Epidermal melanocyte (primary cell): ENCODE measurements around the gene ELAVL1.
"Not testable (repeated sequence)": the region's sequence is repeated elsewhere in the genome, so short reads cannot be mapped to it uniquely, and the experiment has no call there.

ENCODE experiments used
- DNase-seq: peaks from one replicate; pipeline ENCODE4 v3.0.0; 2011; ENCODE audit warnings: low spot score; ENCODE audit not compliant: insufficient read length

The ELAVL1 gene

DNA sequence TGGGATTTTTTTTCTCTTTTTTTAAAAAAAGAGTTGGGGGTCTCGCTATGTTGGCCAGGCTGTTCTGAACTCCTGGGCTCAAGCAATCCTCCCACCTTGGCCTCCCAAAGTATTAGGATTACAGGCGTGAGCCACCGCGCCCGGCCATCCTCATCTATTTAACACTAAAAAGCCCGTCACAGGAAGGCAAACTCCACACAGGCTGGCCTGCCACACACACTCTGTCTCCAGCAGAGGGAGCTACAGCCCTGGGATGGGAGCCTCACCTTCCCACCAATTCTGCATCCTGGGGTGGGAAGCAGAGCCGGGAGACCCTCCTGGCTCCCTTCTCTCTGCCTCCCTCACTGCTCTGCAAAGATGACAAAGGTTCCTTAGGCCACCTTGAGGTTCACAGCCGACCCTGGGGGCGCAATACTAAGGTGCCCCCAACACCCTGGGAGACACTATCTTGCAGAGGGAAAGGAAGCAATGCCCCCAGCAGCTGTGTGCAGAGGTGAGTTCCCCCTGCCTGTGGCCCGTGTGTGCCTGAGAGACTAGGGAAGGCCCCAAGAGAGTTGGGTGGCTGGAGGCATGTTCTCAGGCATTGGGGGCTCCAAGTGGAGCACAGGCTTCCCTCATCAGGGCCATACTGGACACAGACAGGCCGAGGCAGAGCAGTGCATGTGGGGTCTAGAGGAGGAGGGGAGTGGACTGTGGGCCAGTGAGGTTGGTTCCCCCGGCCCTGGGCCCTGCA, 34.6 kb downstream of the ELAVL1 start:
- no peak for DNase-seq

DNA sequence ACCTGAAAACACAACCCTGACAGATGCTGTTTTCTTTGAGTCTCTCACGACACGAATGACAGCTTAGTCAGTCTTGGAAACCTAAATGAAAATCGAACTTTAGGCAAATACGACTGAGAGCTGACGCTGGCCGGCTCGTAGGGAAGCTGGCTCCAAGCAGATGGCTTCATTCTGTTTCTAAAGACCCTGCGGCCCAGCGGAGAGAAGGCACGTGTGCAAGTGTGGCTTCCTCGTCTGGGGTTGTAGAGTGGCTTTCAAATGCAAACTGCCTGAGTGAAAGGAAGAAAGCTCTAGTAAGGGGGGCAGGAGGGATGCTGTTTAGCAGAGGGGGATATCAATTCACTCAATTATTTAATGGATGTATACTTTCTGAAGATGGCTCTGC, 35.9 kb downstream of the ELAVL1 start:
- no peak for DNase-seq

DNA sequence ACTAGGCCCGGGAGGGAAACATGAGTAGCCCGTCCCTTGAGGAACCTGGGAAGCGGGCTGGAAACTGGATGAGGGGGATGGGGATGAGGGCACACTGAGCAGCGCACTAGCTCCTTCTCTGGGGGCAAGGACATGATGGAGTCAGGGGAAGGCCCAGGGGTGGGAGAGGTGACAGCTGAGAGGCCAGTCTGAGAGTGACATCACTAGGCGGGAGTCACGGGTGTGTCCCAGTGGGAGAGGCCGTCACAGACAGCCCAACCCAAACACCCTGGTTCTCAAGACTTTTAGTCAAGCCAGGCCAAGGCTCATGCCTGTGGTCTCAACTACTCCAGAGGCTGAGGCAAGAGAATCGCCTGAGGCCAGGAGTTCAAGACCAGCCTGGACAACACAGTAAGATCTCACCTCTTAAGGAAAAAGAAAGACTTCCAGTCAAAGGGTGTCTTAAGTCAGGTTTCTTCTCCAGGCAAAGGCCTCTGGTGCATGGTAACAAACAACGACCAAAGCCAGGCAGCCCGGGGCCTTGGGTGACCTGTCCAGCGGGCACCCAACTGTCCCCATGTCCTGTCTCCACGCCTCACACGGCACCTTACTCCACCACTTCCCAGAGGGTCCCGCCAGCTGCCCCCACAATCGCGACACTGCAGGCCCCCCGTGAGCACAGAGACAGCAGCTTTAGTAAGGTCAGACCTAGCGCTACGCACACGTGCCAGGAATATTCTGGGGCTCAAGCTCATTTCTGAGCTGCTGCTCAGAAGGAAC, 36.5 kb downstream of the ELAVL1 start:
- DNase-seq = no peak

DNA sequence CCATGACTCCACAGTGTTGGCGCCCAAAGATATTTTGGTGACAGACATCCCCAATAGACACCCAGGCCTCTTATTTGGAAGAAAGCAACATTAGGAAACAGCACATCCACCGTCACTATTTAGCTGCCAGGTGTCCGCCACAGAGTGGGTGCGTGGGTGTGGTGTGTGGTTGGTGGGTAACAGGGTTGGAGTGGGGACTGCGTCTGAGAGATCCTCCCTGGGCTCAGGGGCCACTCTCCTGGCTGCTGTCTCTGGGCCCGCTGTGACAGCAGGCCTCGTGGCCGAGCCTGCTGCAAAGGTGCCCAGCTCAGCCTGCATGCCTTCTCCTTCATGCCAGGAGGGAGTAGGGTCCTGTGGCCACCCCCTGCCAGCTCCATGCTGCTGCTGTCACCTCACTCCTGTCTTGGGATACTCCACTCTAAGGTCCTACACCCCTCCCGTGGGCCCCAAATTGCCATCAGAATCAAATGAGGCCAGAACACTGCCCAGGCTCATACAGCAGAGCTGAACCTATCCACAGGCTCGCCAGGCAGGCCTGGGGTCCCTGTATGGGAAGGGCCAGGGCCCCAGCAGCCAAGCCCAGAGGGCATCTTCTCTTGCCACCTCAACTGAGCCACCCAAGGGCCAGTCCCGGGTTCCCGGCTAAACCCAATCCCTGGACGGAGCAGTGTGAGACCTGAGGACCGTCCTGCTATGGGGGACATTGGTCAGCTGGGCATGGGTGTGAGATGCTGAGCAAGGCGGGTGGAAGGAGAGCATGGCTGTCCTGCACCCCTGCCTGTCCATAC, 37.2 kb downstream of the ELAVL1 start:
- no peak for DNase-seq

DNA sequence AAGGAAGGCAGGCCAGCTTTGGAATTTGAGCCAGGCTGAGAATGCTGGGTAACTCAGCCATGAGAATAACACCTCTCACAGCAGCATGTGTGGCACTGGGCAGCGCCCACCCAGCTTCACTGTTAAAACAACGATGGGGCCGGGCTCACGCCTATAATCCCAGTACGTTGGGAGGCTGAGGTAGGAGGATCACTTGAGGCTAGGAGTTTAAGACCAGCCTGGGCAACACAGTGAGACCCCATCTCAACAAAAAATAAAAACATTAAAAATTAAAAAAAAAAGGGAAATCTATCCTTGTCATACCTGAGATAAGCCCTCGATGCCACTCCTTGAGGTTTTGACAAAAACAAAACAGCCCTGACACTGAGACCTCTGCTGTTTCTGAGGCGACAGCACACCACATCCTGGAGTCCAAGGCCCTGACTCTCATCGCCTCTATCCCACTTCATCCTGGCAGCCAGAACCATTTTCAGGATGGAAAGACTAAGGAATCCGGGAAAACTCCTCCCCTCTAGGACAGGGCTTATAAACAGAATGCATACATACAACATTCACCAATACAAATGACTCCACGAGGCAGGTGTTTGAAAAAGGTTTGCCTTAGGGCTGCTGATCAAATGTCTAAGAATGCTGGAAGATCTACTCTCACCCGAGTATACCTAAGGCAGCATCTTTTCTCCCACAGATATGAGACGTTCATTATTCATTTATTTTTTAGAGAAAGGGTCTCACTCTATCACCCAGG, 39.3 kb downstream of the ELAVL1 start:
- no peak for DNase-seq

DNA sequence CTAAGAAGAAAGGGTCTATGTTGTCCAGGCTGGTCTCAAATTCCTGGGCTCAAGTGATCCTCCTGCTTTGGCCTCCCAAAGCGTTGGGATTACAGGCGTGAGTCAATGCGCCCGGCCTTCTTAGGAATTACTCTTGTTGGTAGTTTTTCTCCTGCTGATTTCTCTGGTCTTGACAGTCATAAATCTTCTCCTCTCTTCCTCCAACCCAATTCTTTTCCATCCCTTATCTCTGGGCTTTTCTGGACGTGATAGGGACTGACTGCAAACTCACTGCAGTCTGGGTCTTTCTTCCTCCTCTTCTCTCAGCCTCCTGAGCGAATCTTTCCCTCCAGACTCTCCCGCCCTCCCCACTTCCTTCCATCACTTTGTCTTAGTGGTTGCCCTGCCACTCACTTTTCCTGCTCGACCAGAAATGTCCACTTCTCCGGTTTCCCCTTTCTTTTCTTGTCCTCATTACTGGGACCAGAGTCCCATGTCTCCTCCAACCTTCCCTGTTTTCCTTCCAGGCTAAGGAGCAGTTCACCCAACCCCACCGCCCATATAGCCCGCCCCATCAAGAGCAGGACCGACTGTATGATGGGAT, 40.1 kb downstream of the ELAVL1 start:
- DNase-seq = no peak

DNA sequence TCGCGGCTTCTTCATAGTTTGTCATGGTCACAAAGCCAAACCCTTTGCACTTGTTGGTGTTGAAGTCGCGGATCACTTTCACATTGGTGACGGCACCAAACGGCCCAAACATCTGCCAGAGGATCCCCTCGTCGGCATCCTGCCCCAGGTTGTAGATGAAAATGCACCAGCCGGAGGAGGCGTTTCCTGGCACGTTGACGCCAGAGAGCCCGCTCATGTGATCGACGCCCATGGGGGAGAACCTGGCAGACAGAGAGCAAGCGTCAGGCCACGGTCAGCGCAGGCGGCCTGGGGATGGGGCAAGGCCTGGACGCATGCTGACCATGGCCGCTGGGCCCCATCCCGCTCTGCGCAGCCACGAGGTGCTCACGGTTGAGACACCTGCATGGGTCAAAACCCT, 41.9 kb downstream of the ELAVL1 start:
- DNase-seq = no peak

DNA sequence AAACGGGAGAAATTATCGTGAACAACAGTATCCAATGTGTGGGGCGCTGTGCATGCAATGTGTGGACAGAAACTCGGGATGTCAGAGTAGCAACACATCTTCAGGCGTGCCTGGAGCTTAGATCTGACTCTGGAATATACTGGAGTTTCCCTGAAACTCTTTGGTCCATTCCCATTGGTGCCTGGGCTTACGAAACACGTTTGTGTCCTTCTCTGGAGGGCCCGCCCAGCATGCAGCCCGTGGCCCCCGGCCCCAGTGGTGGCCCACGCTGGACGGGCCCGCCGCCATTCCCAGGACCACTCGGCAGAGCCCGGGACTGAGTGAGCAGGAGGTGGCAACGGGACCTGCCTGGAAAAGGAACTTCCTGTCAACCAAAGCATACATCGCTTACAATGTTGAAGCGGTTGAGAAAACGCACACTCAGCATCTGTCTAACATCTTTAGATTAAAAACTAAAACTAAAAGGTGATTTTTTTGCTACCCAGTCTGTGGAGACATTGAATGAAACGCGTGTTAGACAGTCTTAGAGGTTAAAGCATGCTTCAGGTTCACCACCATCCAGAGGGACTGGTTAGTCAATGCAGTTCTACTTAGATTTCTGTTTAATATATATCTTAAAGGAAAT, 42.7 kb downstream of the ELAVL1 start:
- DNase-seq = no peak

DNA sequence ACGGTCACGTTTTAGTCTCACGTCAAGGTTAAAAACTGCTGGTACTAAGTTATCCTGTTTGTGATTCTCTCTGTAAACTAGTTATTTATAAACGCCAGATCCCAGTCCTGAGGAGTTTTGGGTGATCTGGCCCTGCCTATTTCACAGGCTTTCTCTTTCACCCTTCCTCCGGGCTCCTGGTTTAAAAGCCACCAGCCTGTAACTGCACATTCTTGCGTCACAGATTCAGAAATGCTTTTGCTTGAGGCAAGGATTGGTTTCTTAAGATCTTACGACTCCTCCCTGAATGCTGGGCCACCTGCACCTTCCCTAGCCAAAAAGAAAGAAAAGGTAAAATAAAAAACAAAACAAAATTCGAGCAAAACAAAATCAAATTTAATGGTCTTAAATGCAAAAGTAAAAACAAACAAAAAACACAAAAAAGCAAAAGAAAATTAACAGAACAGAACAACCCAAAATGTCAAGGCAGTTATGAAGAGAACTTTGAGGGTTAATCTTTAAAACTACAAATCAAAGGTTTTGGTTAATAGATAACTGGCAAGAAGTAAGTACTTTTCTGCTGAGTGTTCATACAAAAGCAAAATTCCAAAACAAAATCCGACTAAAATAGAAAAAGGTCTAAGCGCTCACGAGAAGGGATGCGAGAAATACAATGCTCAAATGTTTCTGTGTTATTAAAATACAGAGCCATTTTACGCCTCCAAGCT, 43.4 kb downstream of the ELAVL1 start:
- no peak for DNase-seq

DNA sequence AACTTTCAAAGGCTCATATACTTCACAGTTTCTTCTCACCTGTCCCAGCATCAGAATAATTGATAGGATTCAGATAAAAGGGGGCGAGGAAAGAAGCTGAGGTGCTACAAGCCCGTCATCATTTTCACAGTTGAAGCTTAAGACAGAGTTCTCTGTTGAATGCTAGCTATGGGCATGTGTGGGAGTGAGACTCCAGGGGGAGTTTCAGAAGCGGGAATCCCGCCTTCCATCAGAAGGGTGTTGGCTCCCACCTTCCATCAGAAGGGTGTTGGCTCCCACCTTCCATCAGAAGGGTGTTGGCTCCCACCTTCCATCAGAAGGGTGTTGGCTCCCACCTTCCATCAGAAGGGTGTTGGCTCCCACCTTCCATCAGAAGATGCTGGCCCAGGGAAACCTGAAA, 44.4 kb downstream of the ELAVL1 start:
- not testable (repeated sequence) for DNase-seq

DNA sequence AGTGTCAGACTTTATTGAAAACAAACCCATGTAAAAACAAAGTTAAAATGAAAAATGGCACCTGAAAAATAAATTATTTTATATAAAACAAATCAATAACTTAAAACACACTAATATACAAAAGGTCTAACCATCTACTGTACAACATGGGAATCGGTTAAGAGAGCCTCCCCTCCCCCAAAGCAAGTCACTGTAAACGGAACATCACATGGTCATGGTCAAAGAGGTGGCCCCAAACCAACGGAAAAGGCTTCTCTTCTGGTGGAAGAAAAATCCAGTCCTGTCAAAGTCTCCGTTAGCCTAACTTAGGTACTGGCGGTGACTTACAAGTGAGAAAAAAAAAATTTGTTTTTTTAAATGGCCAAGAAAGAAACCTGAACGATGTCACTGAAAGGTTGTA, 46.2 kb downstream of the ELAVL1 start:
- no peak for DNase-seq

DNA sequence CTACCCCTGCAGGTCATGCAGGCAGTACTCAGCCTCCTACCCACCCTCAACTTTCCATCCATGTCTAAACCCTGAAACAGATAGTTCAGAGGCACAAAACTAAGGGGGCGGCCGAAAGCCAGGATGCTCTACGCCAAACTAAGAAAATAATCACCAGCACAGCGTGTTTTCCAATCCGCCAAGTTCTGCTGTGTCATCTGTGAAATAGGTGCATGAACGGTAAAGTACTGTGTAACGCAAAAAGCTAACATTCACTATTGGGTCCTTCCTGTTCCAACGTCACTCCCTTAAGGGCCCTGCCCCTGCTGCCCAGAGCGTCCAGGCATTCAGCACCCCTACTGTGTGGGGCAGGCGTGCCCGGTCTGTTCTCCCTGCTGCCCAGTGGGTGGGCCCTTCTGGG, 49.7 kb downstream of the ELAVL1 start:
- DNase-seq = no peak

DNA sequence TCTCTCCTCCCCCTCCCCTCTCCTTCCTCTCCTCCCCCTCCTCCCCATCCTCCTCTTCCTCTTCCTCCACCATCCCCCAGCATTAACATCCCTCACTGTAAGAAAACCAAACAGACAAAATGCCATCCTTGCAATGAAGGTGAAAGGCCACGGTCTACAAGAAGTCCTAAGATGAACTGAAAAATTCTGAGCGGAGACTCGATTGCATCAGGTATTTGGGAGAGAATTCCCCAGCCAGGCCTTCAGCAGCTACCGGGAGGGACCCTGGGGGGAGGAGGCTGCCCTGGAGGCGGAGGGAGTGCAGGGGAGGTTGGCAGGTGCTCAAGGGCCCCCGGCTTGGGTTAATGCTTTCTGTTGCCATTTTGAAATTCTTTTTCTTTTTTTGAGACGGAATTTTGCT, 51.9 kb downstream of the ELAVL1 start:
- no peak for DNase-seq

DNA sequence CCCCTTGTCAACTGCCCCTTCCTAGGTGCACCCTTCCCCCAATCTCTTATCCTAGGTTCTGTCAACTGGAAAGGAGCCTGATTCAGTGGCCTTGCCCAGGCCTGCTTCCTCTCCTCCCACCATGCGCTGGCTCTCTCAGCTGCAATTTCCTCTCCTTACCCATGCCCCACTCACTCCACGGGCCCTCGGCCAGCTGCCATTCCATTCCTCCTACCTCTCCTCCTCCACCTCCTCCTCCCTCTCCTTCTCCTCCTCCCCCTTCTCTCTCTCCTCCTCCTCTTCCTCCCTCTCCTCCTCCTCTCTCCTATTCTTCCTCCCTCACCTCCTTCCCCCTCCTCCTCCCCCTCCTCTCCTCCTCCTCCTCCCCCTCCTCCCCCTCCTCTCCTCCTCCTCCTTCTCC, 52.4 kb downstream of the ELAVL1 start:
- no peak for DNase-seq

DNA sequence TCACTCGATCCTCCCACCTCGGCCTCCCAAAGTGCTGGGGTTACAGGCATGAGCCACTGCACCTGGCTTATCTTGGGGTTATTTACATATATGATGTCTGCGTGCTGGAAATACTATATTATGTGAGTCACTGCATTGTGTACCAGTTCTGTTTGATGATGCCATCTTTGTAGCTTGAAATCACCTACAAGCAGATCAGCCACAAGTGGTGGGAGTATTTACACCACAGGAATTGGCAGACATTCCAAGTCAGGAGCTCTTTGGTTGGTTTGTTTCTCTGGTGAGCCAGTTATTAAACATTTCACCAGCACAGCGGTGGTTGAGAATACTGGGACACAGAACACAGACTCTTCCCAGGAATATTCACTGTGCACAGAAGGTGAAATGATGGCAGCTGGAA, 57.5 kb downstream of the ELAVL1 start:
- no peak for DNase-seq

DNA sequence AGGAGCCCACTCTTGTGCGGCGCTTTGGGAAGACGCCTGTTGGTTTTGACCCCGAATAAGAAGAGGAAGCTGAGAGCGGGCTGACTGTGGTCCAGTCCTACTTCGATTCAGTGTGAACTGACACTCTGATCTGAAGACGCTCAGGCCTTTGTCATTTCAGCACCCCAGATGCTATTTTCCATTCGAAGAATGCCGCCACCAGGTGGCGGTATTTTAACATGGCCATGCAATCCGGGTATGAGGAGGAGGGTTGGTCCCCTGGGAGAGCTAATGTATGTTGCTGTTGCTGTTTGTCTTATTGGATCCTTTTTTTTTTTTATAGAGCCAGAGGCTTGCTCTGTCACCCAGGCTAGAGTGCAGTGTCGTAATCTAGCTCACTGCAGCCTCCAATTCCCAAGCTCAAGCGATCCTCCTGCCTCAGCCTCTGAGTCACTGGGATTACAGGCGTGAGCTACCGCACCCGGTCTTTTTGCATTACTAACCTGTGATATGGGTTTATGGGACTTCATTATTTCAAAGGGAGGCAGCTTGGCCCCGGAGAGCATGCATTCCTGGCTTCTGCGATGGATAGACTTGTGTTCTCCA, 61.2 kb downstream of the ELAVL1 start:
- DNase-seq = peak; percentile 72

DNA sequence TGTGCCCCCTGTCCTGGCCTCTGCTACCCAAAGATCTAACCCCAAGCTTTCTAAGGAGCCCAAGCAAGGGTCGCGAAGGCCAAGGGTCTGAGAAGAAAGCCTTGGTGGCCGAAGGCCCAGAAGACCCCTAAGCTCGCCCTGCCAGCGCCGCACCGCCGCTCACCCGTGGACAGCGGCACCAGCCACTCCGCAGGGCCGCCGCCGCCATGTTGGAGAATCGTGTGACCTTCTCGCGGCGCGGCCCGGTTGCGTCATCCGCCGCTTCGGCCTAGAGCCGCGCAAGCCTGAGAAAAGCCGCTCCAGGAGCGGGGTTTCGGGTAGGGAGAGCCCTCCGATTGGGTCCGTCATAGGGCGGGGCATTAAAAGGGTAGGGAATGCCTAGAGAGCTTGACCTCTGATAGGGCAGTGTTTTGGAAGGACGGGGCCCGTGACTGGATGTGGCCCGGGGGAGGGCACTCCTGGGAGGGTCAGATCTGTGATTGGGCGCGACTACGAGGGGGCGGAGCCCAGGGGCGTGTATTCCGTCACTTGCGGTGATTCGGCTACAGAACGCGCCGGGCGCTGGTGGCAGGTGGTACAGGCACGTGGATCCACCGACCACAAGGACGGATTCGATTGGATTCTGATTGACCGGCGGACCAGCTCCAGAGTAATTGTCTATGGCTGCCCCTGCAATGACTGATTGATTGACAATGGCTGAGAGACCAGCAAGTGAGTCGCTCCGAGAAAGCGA, 61.8 kb downstream of the ELAVL1 start, which contains the start of gene TIMM44:
Gene TIMM44 (minus strand): TSS at position 223 of the 733 bp plus-strand sequence. CDS start 15 bp downstream, at position 208.
- peak; percentile 91 for DNase-seq

DNA sequence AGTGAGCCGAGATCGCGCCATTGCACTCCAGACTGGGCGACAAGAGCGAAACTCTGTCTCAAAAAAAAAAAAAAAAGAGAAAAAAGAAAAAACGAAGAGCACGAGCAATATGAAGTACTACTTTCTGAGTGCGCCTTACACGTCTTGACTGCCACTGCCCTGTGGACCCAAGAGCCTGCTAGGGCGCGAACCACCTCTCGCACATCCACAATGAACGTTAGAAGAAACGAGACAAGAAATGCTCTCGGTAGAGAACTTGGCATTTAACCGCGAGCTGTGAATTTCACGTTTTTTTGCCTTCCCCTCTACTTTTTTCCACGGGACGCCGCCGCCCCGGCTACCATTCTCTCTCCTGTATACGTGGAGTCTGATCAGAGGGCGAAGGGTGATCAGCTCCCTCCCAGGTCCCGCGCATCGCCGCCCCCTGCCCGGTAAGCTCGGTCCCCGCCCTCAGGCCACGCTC, 62.4 kb downstream of the ELAVL1 start:
- no peak for DNase-seq
